ENCODE measurements around the gene FRAT2. TPM values are rescaled to one million over a fixed set of nuclear protein-coding genes. Genes with fewer than 3 reads are reported as not detected.
"Not testable (repeated sequence)": the region's sequence is repeated elsewhere in the genome, so short reads cannot be mapped to it uniquely, and the experiment has no call there.

The FRAT2 gene
- total RNA-seq, 1 donor from 2014 or later: 8.4 TPM

DNA sequence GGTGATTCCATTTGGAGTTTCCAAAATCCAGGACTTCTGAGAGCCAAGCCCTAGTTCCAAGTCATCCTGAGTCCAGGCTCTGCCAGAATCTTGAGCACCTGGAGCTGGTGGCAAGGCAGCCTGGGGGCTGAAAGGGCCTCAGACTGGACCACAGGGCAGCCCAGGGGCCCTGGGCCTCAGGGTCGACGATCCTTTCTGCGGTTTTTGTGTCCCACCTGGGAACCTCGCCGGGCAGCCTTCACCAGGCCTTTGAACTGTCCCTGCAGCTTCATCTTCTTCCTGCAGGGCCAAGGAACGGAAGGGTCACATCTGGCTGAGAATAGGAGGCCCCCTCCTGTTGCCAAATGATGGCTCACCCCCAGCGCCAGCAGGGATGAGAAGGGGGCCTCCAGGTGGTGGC lies 22.4 kb upstream of the FRAT2 start:
- no peak for DNase-seq (ENCODE audit: low spot score)

GRCh38 chr10:97356318-97356914 lies 21.9 kb upstream of the FRAT2 start:
- no peak for DNase-seq (ENCODE audit: low spot score)

- no peak for DNase-seq (ENCODE audit: low spot score)
These were observed 21.0 kb upstream of the FRAT2 start for GRCh38 chr10:97355571-97355975.

DNA sequence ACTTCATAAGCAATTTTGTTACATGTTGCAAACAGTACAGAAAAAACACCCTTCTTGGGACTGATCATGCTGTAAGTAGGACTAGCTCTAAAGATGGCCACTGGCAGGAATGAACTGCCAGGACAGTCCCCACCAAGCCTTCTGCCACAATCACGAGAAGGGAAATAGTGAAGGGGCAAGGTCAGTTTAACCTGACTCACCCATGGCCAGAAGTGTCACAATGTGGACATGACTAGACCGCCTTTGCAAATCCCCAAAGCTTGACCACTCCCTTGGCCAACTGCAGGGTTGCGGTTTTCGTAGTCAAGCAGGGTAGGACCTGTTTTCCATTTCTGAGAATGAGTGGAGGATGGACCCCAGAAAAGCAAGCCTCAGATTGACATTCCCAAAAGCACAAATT lies 19.4 kb upstream of the FRAT2 start:
- no peak for DNase-seq (ENCODE audit: low spot score)

DNA sequence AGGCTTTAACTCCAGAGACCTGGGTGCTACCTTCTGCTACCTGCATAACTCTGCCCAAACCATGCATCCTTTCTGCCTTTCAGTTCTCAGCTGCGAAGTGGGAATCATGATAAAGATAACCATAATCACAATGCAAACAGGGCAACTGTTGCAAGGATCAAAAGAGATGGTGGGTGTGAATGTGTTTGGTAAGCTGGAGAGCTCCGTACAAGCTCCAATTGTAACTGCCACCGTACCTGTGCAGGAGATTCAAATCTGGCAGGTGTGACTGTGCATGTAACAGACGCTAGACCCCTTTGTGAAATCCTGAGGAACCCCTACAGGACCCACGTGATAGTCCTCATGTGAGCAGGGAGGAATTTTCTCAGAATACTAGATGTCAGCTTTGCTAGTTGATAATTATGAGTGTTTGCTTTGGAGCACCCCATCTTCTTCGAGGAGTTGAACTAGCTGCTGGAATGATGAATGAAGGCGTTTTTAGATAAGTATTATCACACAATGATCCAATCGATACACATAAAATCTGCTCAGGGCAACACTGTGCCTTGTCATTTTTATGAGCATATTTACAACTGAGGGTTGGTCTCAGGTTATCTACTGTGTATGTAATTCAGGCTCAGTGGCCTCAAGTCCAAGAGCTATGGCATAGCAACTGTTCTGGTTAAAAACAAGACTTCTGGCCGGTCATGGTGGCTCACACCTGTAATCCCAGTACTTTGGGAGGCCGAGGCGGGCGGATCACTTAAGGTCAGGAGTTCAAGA lies 15.4 kb upstream of the FRAT2 start:
- no peak for DNase-seq (ENCODE audit: low spot score)

GRCh38 chr10:97347317-97347716 lies 12.8 kb upstream of the FRAT2 start:
- DNase-seq (ENCODE audit: low spot score): no peak

DNA sequence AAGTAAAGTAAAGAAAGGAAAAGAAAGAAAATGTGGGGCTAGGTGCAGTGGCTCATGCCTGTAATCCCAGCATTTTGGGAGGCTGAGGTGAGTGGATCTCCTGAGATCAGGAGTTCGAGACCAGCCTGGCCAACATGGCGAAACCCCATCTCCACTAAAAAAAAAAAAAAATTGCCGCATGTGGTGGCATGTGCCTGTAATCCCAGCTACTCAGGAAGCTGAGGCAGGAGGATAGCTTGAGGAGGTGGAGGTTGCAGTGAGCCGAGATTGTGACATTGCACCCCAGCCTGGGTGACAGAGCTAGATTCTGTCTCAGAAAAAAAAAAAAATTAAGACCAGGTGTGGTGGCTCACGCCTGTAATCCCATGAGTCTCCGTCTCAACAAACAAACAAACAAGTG lies 9.1 kb upstream of the FRAT2 start:
- DNase-seq (ENCODE audit: low spot score): not testable (repeated sequence)

- no peak for DNase-seq (ENCODE audit: low spot score)
These were observed 6.9 kb upstream of the FRAT2 start for GRCh38 chr10:97341416-97341815.

- DNase-seq (ENCODE audit: low spot score): no peak
These were observed 3.5 kb upstream of the FRAT2 start for GRCh38 chr10:97338041-97338440.

DNA sequence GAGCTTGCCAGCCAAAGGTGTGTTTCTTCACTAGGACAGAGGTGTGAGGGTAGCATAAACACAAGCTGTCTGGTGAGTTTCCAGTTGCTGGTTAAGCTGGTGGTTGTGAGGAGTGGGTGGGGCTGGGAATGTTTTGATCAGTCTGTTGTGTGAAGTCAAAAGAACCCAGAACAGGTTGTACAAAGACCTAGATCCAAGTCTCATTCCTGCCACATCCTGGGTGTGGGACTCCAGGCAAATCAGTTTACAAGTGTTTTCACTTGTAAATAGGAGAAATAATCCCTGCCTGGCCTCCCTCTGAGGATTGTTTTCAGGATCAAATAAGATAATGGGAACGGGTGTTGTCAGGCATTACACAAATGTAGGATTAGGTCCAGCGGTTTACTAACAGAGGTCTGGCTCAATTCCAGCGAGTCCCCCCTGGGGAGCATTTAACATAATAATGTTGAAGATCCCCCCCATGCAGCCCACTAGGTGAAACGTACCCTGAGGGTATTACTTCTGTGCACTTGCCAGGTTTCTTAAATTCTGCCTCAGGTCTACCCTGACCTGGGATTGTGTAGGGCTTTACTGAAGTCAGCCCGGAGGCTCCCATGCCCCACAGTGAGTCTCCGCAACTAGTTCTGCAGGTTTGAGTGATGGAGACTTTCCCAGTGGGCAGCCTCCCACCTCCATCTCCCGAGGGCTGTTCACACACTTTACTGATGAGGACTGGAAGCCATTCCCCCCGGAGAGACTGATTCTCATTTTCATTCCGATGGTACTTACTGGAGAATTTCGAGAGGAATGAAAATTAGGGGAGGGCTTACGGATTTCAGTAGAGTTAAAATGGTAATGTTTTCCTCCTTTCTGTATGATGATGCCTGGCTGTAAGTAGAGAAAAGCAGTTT lies 2.7 kb upstream of the FRAT2 start:
- DNase-seq (ENCODE audit: low spot score): no peak

GRCh38 chr10:97336446-97336845 lies 1.9 kb upstream of the FRAT2 start:
- no peak for DNase-seq (ENCODE audit: low spot score)

DNA sequence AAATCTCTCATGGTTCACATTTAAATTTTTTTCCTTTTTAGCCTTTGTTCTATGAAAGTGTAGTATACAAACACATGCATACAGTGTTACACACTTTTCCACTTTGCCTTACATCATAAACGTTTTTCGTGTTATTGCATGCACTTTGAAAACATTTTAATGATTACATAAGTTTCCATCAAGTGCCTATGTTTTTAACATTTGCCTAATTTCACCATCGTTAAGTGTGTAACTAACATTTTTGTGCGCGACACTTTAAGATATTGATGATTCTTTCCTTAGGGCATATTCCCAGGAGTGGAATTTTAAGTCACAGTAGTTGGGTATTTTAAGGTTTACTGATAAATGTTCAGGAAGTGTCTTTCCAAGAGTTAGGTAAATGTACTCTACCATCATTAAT lies 1.5 kb upstream of the FRAT2 start:
- no peak for DNase-seq (ENCODE audit: low spot score)

DNA sequence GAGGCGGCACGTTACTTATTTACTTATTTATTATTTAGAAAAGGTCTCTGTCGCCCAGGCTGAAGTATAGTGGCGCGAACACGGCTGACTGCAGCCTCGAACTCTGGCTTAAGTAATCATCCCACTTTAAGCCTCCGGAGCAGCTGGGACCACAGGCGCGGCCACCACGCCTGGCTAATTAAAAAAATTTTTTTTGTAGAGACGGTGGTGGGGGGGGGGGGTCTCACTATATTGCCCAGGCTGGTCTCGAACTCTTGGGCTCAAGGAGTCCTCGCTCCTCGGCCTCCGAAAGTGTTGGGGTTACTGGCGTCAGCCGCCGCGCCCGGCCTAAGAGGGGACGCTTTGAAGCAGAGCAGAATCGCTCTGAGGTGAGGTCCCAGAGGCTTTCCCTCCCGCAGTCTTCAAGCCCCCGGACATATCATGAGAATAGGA lies 675 bp upstream of the FRAT2 start:
- no peak for DNase-seq (ENCODE audit: low spot score)

DNA sequence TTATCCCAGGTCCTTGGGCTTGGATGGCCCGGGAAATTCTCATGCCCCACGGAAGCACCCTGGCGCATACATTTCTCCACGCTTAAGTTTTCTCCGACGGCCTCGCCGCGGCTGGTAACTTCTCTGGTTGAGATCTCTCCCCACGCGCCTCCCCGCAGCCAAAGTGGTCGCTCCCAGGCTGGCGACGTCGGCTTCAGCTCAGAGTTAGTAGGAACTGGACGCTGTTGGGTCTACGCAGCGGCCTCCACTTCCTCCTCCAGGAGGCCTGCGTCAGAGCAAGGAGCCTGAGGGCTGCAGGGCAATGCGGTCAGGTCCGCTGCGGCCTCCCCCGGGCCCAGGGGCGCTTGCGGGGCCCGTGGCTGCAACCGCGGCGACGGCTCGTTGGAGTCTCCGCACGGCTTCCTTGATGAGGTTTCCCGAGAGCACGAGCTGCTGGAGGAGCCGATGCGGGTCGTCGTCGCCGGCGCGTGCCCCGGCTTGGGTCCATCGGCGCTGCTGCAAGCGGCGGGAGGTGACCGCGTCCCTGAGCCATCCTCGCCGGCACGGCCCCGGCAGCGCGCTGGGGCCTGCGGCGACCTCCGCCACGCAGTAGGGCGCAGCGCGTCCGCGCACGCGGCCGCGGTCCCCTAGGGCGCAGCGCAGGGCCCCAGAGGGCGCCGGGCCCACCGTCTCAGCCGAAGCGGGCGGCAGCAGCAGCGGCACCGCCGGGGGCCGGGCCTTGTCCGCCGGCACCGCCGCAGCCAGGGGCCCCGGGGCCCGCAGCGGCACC lies 744 bp downstream of the FRAT2 start:
- no peak for DNase-seq (ENCODE audit: low spot score)

DNA sequence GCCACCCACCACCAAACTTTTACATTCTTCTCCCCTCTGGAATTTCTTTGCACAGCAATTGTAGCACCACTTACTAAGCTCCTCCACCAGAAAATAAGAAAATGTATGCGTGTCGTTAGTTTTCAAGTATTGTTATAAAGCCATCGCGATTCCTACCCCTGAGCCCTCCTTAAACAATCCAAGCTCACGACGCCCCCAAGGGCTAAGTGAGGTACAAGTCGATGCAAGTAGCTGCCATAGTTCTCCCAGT lies 1.3 kb downstream of the FRAT2 start:
- DNase-seq (ENCODE audit: low spot score): no peak

- DNase-seq (ENCODE audit: low spot score): no peak
These were observed 1.8 kb downstream of the FRAT2 start for GRCh38 chr10:97332591-97333350.

DNA sequence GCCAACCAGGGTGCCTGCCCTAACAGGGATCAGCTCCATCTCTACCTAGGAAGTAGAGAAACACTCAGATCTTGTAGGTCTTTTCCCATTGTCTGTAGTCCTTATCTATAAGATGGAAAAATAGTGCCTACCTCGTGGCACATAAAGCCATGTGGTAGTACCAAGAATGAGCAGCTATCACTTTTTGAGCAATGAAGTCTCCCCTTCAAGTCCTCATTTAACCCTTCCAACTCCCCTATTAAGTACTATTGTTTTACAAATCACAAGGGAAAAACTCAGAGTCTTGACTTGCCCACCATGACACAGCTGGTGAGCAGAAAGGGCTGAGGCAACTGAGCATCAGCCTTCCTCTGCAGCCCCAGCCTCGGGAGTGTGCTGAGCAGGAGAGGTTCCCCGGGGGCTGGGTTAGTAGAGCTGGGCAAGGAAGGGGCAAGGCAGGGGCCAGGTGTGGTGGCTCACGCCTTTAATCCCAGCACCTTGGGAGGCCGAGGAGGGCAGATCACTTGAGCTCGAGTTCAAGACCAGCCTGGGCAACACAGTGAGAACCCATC lies 3.3 kb downstream of the FRAT2 start:
- DNase-seq (ENCODE audit: low spot score): no peak

DNA sequence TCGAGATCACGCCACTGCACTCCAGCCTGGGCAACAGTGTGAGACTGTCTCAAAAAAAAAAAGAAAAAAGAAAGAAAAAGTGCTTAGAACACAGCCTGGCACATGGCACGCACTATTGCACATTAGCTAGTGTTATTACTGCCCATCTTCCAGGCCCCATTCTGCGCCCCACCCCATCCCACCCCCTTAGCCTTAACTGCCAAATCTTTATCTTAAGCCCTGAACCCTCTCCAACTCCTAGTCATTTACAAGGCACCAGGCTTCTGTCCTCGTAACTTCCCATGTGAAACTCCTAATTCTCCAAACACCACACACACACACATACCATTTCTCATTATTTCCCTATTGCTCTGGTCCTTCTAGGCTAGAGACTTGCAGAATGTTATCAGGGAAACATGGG lies 4.8 kb downstream of the FRAT2 start:
- DNase-seq (ENCODE audit: low spot score): no peak

DNA sequence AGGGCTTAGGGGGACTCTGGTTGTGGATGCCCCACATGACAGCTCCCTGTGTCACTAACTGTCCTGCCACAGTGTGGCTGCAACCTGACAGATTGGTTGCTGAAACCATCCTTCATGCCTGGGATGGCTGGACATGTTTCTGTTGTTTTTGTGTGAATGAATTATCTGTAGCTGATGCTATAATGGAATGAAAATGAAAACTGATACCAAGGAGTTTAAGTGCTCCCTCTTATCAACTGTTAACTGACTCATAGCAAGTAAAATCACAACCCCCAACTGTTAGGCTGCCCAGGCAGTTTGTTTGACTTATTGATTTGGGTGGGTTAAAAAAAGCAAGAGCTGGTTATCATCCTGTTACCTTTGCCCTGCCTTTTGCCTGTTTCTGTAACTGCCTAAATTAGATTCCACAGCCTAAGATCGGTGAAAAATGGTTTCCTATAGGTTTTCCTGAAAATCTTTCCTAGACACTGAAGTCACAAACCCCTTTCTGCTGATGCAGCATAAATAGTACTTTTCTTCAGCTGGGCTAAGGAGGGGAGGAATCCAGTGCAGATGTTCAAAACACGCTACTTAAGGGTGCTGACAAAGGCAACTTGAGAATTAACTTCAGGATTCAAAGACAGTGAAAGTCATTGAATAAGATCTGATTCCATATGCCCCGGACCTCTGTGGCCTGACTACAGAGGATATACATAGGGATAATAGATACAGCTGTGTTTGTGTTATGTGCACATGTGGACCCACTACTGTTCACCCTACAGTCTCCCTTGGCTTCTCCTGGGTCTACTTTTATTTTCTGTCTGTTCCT lies 5.7 kb downstream of the FRAT2 start:
- no peak for DNase-seq (ENCODE audit: low spot score)

Measured in mesenteric fat pad (tissue), 1 donor.